Measurements from ENCODE around the gene RCSD1. TPM values are rescaled to one million over a fixed set of nuclear protein-coding genes. Genes with fewer than 3 reads are reported as not detected.

Gene RCSD1
- total and polyA plus RNA-seq, 2 donors from 2014 or later: 3.9 to 18.3 TPM

GRCh38 chr1:167614851-167615250 lies 15.2 kb upstream of the RCSD1 start:
- H3K27me3 ChIP-seq (ENCODE audit: control insufficient read depth, insufficient read depth, low read length): no peaks in the 10 kb centered on the region
- no peak overlapping the region for H3K9ac ChIP-seq (ENCODE audit: low read length in 3 of 3)
- H3K4me1 ChIP-seq (ENCODE audit: control insufficient read depth in 2 of 3, insufficient read depth in 2 of 3, low read depth in 1 of 3, low read length in 3 of 3): peaks cover 4 to 11% (median 8%) of the 10 kb centered on the region in 3 donors
- no peak overlapping the region for H3K4me3 ChIP-seq (ENCODE audit: low read length in 3 of 3)
- FAIRE-seq: no peak
- H3K9me3 ChIP-seq (ENCODE audit: control insufficient read depth in 2 of 3, insufficient read depth in 1 of 3, low read length in 3 of 3): peaks cover 0 to 3% (median 0%) of the 10 kb centered on the region in 3 donors
- no peaks in the 10 kb centered on the region for H3K36me3 ChIP-seq (ENCODE audit: control insufficient read depth in 2 of 3, insufficient read depth in 3 of 3, low read length in 3 of 3)
- intact Hi-C loops (cut with DNase I): no loop called here
- H3K27ac ChIP-seq (ENCODE audit: low read depth in 2 of 2, low read length in 2 of 2): no peak overlapping the region
- no peak for TF ChIP-seq CTCF (IDR thresholded peaks at IDR 0.05; ENCODE audit: borderline replicate concordance, extremely low read depth, insufficient read depth)
- DNase-seq: no peak

GRCh38 chr1:167616521-167616920 lies 13.5 kb upstream of the RCSD1 start:
- FAIRE-seq (no peak), DNase-seq (no peak)
- intact Hi-C loops (cut with DNase I): no loop called here
- Histone ChIP-seq H3K27me3 (ENCODE audit: control insufficient read depth, insufficient read depth, low read length) (no peaks in the 10 kb centered on the region), H3K36me3 (ENCODE audit: control insufficient read depth in 2 of 3, insufficient read depth in 3 of 3, low read length in 3 of 3) (no peaks in the 10 kb centered on the region), H3K4me1 (ENCODE audit: control insufficient read depth in 2 of 3, insufficient read depth in 2 of 3, low read depth in 1 of 3, low read length in 3 of 3) (peaks cover 4 to 13% (median 8%) of the 10 kb centered on the region in 3 donors), H3K9ac (ENCODE audit: low read length in 3 of 3) (no peak overlapping the region), H3K27ac (ENCODE audit: low read depth in 2 of 2, low read length in 2 of 2) (peak overlapping the region; percentile 10 to 84), H3K4me3 (ENCODE audit: low read length in 3 of 3) (no peak overlapping the region), H3K9me3 (ENCODE audit: control insufficient read depth in 2 of 3, insufficient read depth in 1 of 3, low read length in 3 of 3) (peaks cover 0 to 3% (median 0%) of the 10 kb centered on the region in 3 donors)
- TF ChIP-seq CTCF (IDR thresholded peaks at IDR 0.05; ENCODE audit: borderline replicate concordance, extremely low read depth, insufficient read depth): no peak

GRCh38 chr1:167617153-167618147 lies 12.6 kb upstream of the RCSD1 start:
- H3K4me3 ChIP-seq (ENCODE audit: low read length in 3 of 3): peak overlapping the region in 2 of 3 donors; percentile 24 to 32

More at GRCh38 chr1:167617153-167618147, 12.6 kb upstream of the RCSD1 start:
- intact Hi-C loops (cut with DNase I): no loop called here
- Histone ChIP-seq H3K27ac (ENCODE audit: low read depth in 2 of 2, low read length in 2 of 2) (peak overlapping the region; percentile 22 to 84), H3K9me3 (ENCODE audit: control insufficient read depth in 2 of 3, insufficient read depth in 1 of 3, low read length in 3 of 3) (peaks cover 0 to 3% (median 0%) of the 10 kb centered on the region in 3 donors), H3K27me3 (ENCODE audit: control insufficient read depth, insufficient read depth, low read length) (no peaks in the 10 kb centered on the region), H3K9ac (ENCODE audit: low read length in 3 of 3) (no peak overlapping the region), H3K4me1 (ENCODE audit: control insufficient read depth in 2 of 3, insufficient read depth in 2 of 3, low read depth in 1 of 3, low read length in 3 of 3) (peaks cover 4 to 13% (median 8%) of the 10 kb centered on the region in 3 donors), H3K36me3 (ENCODE audit: control insufficient read depth in 2 of 3, insufficient read depth in 3 of 3, low read length in 3 of 3) (no peaks in the 10 kb centered on the region)
- DNase-seq: peak; percentile 64 to 82 (median 68)
- no peak for TF ChIP-seq CTCF (IDR thresholded peaks at IDR 0.05; ENCODE audit: borderline replicate concordance, extremely low read depth, insufficient read depth)
- FAIRE-seq: no peak

Data from kidney (tissue), 14 donors.